ENCODE results near the gene DPY19L3.
"Not testable (repeated sequence)": the region's sequence is repeated elsewhere in the genome, so short reads cannot be mapped to it uniquely, and the experiment has no call there.

DPY19L3 gene

GRCh38 chr19:32397671-32398101, 7.9 kb upstream of the DPY19L3 start:
- DNase-seq = no peak

- DNase-seq = no peak
These were observed 3.6 kb upstream of the DPY19L3 start for GRCh38 chr19:32401992-32402391.

- no peak for DNase-seq
These were observed 2.1 kb upstream of the DPY19L3 start for GRCh38 chr19:32403291-32403995.

- DNase-seq = no peak
These were observed 1.2 kb upstream of the DPY19L3 start for GRCh38 chr19:32404213-32404932.

- no peak for DNase-seq
These were observed 588 bp upstream of the DPY19L3 start for GRCh38 chr19:32404933-32405430.

- DNase-seq = no peak
These were observed 812 bp downstream of the DPY19L3 start for GRCh38 chr19:32406161-32407003.

- no peak for DNase-seq
These were observed 1.7 kb downstream of the DPY19L3 start for GRCh38 chr19:32407004-32407992.

- no peak for DNase-seq
These were observed 9.7 kb downstream of the DPY19L3 start for GRCh38 chr19:32415246-32415645.

GRCh38 chr19:32415669-32416068, 10.1 kb downstream of the DPY19L3 start:
- no peak for DNase-seq

- no peak for DNase-seq
These were observed 11.3 kb downstream of the DPY19L3 start for GRCh38 chr19:32416749-32417456.

GRCh38 chr19:32418155-32418554, 12.6 kb downstream of the DPY19L3 start:
- no peak for DNase-seq

GRCh38 chr19:32421589-32422361, 16.2 kb downstream of the DPY19L3 start:
- no peak for DNase-seq

- DNase-seq = no peak
These were observed 16.9 kb downstream of the DPY19L3 start for GRCh38 chr19:32422435-32422834.

- not testable (repeated sequence) for DNase-seq
These were observed 18.4 kb downstream of the DPY19L3 start for GRCh38 chr19:32423944-32424343.

- DNase-seq = no peak
These were observed 22.0 kb downstream of the DPY19L3 start for GRCh38 chr19:32427536-32427935.

- no peak for DNase-seq
These were observed 31.1 kb downstream of the DPY19L3 start for GRCh38 chr19:32436692-32437091.

- no peak for DNase-seq
These were observed 31.5 kb downstream of the DPY19L3 start for GRCh38 chr19:32437096-32437495.

GRCh38 chr19:32438751-32439150, 33.2 kb downstream of the DPY19L3 start:
- no peak for DNase-seq

GRCh38 chr19:32442650-32443049, 37.1 kb downstream of the DPY19L3 start:
- DNase-seq = no peak

GRCh38 chr19:32447534-32447933, 42.0 kb downstream of the DPY19L3 start:
- DNase-seq = not testable (repeated sequence)

- no peak for DNase-seq
These were observed 42.5 kb downstream of the DPY19L3 start for GRCh38 chr19:32448026-32448425.
